KMS-11 (cell line): Measurements from ENCODE around the gene TRPC6.

Source experiments
- H2AFZ ChIP-seq: fragments of 200-600 bp; sonication (generic); 2 replicates; pipeline ENCODE4 v1.6.1; 2016; ENCODE audit warnings: antibody characterized with exemption, mixed run types, low read depth
- H3K27ac ChIP-seq: fragments of 200-600 bp; sonication (generic); 2 replicates; pipeline ENCODE4 v1.6.1; 2016; ENCODE audit warnings: mild to moderate bottlenecking, mixed run types
- H3K27me3 ChIP-seq: fragments of 200-600 bp; sonication (generic); 2 replicates; pipeline ENCODE4 v1.6.1; 2017; ENCODE audit warnings: mild to moderate bottlenecking, low read depth, mixed run types, moderate library complexity; ENCODE audit not compliant: insufficient read depth
- H3K36me3 ChIP-seq: fragments of 200-600 bp; sonication (generic); 2 replicates; pipeline ENCODE4 v1.6.1; 2017; ENCODE audit warnings: mild to moderate bottlenecking, mixed run types; ENCODE audit not compliant: insufficient read depth
- H3K4me1 ChIP-seq: fragments of 200-600 bp; sonication (generic); 2 replicates; pipeline ENCODE4 v1.6.1; 2016; ENCODE audit warnings: mild to moderate bottlenecking, low read depth, mixed run types; ENCODE audit not compliant: poor library complexity, severe bottlenecking
- H3K4me2 ChIP-seq: fragments of 200-600 bp; sonication (generic); 2 replicates; pipeline ENCODE4 v1.7.0; 2016; ENCODE audit warnings: mild to moderate bottlenecking, mixed run types
- H3K4me3 ChIP-seq: fragments of 200-600 bp; sonication (generic); IDR thresholded peaks from 2 replicates; pipeline ENCODE4 v1.6.1; 2017; ENCODE audit warnings: low read depth, low read length, mixed read lengths; ENCODE audit not compliant: insufficient read depth
- H3K79me2 ChIP-seq: fragments of 200-600 bp; sonication (generic); 2 replicates; pipeline ENCODE4 v1.6.1; 2016; ENCODE audit warnings: low read depth, mixed run types; ENCODE audit not compliant: insufficient read depth
- H3K9ac ChIP-seq: fragments of 200-600 bp; sonication (generic); 2 replicates; pipeline ENCODE4 v1.6.1; 2016; ENCODE audit warnings: mild to moderate bottlenecking, mixed run types
- H4K20me1 ChIP-seq: fragments of 200-600 bp; sonication (generic); 2 replicates; pipeline ENCODE4 v1.6.1; 2016; ENCODE audit warnings: mild to moderate bottlenecking, mixed run types; ENCODE audit not compliant: insufficient read depth
- CTCF ChIP-seq: fragments of 200-600 bp; sonication (generic); conservative IDR thresholded peaks from 2 replicates; pipeline ENCODE4 v1.6.1; 2017; ENCODE audit warnings: low read depth, mild to moderate bottlenecking, antibody characterized with exemption, low read length, moderate library complexity, mixed read lengths

TRPC6 gene

GRCh38 chr11:101429703-101430540 is 153.9 kb downstream of the TRPC6 start:
- Histone ChIP-seq H3K27ac (no peak overlapping the region), H2AFZ (no peak overlapping the region), H3K9ac (no peak overlapping the region), H3K4me2 (no peak overlapping the region), H4K20me1 (no peaks in the 10 kb centered on the region), H3K4me1 (no peaks in the 10 kb centered on the region), H3K27me3 (no peaks in the 10 kb centered on the region), H3K79me2 (no peaks in the 10 kb centered on the region), H3K4me3 (no peak overlapping the region), H3K36me3 (no peaks in the 10 kb centered on the region)
- TF ChIP-seq CTCF: no peak

GRCh38 chr11:101428918-101429317 is 154.9 kb downstream of the TRPC6 start:
- Histone ChIP-seq H3K4me2 (no peak overlapping the region), H3K9ac (no peak overlapping the region), H3K36me3 (no peaks in the 10 kb centered on the region), H3K27me3 (no peaks in the 10 kb centered on the region), H4K20me1 (no peaks in the 10 kb centered on the region), H3K27ac (no peak overlapping the region), H3K4me3 (no peak overlapping the region), H3K4me1 (no peaks in the 10 kb centered on the region), H2AFZ (no peak overlapping the region), H3K79me2 (no peaks in the 10 kb centered on the region)
- TF ChIP-seq CTCF: peak; percentile 43; the same call in 1 of the 2 replicates

- no peak overlapping the region for H3K27ac ChIP-seq
- H3K4me1 ChIP-seq: no peaks in the 10 kb centered on the region
- H3K4me2 ChIP-seq: no peak overlapping the region
- no peak overlapping the region for H2AFZ ChIP-seq
- H3K79me2 ChIP-seq: no peaks in the 10 kb centered on the region
- no peak overlapping the region for H3K4me3 ChIP-seq
- no peak overlapping the region for H3K9ac ChIP-seq
- H3K36me3 ChIP-seq: no peaks in the 10 kb centered on the region
- H4K20me1 ChIP-seq: no peaks in the 10 kb centered on the region
- no peaks in the 10 kb centered on the region for H3K27me3 ChIP-seq
- no peak for TF ChIP-seq CTCF
These were observed 176.5 kb downstream of the TRPC6 start for GRCh38 chr11:101407324-101407723.
